RWPE2 (cell line): Measurements from ENCODE around the gene CCNF.
"Not testable (repeated sequence)": the region's sequence is repeated elsewhere in the genome, so short reads cannot be mapped to it uniquely, and the experiment has no call there.

Experiments used
- ATAC-seq: fragments of 200-7000 bp; cut with Tn5 transposase; 3 replicates; pipeline ENCODE4 v1.9.1; 2021; ENCODE audit warnings: low read depth
- DNase-seq: peaks from one replicate; pipeline ENCODE4 v3.0.0-alpha.2; 2020; ENCODE audit warnings: low spot score
- H3K27ac ChIP-seq: fragments of 450-650 bp; 2 replicates; pipeline ENCODE4 v1.5.1; 2017; ENCODE audit warnings: mild to moderate bottlenecking; ENCODE audit not compliant: poor library complexity, severe bottlenecking
- H3K27me3 ChIP-seq: fragments of 250-450 bp; sonication (Bioruptor Pico); 2 replicates; pipeline ENCODE4 v1.5.1; 2021; ENCODE audit warnings: mild to moderate bottlenecking, moderate library complexity; ENCODE audit not compliant: insufficient read depth, poor library complexity, severe bottlenecking
- H3K36me3 ChIP-seq: fragments of 250-450 bp; sonication (Bioruptor Pico); 2 replicates; pipeline ENCODE4 v1.5.1; 2020; ENCODE audit warnings: low read depth, mild to moderate bottlenecking, moderate library complexity
- H3K4me1 ChIP-seq: fragments of 250-450 bp; sonication (Bioruptor Pico); 2 replicates; pipeline ENCODE4 v1.5.1; 2021; ENCODE audit warnings: mild to moderate bottlenecking, moderate library complexity; ENCODE audit not compliant: insufficient read depth, poor library complexity, severe bottlenecking
- H3K4me3 ChIP-seq: fragments of 250-450 bp; sonication (Bioruptor Pico); 2 replicates; pipeline ENCODE4 v1.5.1; 2021; ENCODE audit warnings: mild to moderate bottlenecking, moderate library complexity; ENCODE audit not compliant: severe bottlenecking
- H3K9me3 ChIP-seq: fragments of 250-450 bp; sonication (Bioruptor Pico); 2 replicates; pipeline ENCODE4 v1.5.1; 2021; ENCODE audit warnings: mild to moderate bottlenecking, moderate library complexity; ENCODE audit not compliant: severe bottlenecking
- TF ChIP-seq, protein P1 (sequence below): fragments of 450-650 bp; IDR thresholded peaks from one replicate; pipeline ENCODE4 v1.5.1; 2017; ENCODE audit warnings: mild to moderate bottlenecking, moderate library complexity; ENCODE audit not compliant: poor library complexity, severe bottlenecking

The CCNF gene

DNA sequence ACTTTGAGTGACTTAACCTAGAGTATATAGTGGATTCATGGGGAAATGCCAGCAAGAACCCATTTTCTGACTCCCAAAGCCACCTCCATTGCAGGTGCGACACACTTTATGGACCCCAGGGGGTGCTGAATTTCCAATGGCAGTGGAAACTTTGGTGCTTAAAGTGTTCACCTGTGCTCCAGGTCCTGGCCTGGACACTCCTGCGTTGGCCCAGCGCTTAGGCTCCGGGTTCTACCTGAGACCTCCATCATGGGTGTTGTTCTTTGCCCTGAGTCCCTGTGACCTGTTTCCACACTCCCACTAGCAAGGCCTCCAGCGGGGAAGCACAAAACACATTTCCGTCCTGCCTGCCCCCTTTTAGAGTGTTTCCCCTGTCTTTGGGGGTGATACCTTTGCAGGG is 3.0 kb downstream of the CCNF start:
- no peaks in the 10 kb centered on the region for H3K27me3 ChIP-seq
- TF ChIP-seq, protein P1, sequence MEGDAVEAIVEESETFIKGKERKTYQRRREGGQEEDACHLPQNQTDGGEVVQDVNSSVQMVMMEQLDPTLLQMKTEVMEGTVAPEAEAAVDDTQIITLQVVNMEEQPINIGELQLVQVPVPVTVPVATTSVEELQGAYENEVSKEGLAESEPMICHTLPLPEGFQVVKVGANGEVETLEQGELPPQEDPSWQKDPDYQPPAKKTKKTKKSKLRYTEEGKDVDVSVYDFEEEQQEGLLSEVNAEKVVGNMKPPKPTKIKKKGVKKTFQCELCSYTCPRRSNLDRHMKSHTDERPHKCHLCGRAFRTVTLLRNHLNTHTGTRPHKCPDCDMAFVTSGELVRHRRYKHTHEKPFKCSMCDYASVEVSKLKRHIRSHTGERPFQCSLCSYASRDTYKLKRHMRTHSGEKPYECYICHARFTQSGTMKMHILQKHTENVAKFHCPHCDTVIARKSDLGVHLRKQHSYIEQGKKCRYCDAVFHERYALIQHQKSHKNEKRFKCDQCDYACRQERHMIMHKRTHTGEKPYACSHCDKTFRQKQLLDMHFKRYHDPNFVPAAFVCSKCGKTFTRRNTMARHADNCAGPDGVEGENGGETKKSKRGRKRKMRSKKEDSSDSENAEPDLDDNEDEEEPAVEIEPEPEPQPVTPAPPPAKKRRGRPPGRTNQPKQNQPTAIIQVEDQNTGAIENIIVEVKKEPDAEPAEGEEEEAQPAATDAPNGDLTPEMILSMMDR = no peak
- H3K9me3 ChIP-seq = no peaks in the 10 kb centered on the region
- H3K4me1 ChIP-seq = peaks cover 7% of the 10 kb centered on the region
- DNase-seq = no peak
- H3K36me3 ChIP-seq = peaks cover 65% of the 10 kb centered on the region
- no peak for ATAC-seq
- no peak overlapping the region for H3K4me3 ChIP-seq
- H3K27ac ChIP-seq = no peak overlapping the region

DNA sequence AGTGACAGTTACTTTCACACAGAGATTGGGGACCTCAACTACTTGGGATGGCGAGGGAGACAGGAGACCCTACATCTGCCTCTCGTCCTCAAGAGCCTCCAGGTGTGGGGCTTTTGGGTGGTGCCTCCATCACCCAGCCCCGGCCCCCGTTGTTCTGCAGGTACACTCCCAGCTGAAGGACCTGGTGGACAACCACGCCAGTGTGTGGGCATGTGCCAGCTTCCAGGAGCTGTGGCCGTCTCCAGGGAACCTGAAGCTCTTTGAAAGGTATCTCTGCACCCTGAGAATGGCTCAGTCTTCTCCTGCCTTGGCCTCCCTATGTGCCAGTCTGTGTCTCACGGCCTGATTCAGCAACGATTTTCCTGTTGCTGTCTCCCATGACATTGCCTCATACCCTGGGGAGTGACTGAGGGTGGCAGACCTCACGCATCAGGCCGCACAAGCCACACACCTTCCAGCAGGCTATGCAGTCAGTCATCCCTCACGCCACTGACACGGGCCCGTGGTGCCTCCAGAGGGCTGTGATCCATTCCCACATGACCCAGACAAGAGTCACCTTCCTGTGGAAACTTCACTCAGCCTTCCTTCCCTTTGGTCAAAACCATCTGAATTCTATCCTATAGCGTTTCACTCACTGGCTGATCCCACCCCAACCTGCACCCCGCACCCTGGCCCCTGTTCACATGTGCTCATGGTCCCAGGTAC is 3.7 kb downstream of the CCNF start:
- DNase-seq (no peak), ATAC-seq (no peak)
- Histone ChIP-seq H3K4me1 (peaks cover 7% of the 10 kb centered on the region), H3K27ac (no peak overlapping the region), H3K27me3 (no peaks in the 10 kb centered on the region), H3K4me3 (no peak overlapping the region), H3K9me3 (no peaks in the 10 kb centered on the region), H3K36me3 (peaks cover 71% of the 10 kb centered on the region)
- TF ChIP-seq, protein P1 = no peak

DNA sequence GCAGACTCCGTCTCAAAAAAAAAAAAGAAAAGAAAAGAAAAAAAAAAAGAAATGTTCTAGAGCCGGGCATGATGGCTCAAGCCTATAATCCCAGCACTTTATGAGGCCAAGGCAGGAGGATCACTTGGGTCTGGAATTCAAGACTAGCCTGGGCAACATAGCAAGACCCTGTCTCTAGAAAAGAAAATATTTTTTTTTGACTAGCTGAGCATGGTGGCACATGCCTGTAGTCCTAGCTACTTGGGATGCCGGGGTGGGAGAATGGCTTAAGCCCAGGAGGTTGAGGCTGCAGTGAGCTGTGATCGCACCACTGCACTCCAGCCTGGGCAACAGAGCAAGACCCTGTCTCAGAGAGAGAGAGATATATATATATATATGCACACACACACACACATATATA is 6.0 kb downstream of the CCNF start:
- not testable (repeated sequence) for H3K27me3 ChIP-seq, H3K4me1 ChIP-seq, H3K9me3 ChIP-seq, ATAC-seq, H3K27ac ChIP-seq, H3K4me3 ChIP-seq, DNase-seq
- peaks cover 94% of the 10 kb centered on the region for H3K36me3 ChIP-seq

DNA sequence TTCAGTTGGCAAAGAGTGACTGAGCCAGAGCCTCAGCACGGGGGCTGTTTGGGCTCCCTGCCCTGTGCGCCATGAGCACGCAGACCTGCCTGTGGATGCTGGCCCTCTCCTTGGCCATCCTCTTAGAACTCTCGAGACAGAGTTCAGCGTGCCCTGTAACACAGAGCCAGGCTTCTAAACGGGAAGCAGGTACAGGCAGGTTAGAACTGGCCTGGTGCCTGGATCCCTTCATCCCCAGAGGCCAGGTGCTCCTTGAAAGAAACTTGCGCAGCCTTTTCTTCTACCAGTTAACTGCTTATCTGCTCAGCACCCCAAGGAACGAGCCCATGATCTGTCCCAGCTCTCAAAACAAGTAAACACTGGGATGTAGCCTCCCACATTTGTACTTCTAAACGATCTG is 6.9 kb downstream of the CCNF start:
- no peak for ATAC-seq

DNA sequence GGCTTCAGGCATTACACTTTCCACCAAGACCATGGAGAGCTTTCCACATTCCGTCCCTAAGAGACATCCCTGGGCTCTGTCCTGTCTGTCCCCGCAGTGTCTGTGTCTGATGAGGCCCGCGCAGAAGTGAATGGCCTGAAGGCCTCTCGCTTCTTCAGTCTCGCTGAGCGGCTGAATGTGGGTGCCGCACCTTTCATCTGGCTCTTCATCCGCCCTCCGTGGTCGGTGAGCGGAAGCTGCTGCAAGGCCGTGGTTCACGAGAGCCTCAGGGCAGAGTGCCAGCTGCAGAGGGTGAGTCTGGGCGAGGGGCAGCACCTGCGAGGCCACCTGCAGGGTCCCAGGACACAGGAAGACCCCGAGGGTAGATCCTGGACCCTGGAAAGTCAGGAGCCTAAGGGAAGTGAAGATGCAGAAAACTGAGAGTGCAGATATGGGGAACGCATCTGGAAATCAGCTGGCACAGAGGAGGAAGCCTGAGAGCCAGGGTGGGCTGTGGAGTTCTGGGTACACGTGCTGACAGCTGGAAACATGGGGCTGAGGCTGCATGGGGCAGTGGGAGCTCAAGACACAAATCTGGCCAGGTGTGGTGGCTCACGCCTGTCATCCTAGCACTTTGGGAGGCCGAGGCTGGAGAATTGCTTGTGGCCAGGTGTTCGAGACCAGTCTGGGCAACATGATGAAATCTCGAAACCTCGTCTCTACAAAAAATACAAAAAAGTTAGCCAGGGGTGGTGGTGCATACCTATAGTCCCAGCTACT is 8.0 kb downstream of the CCNF start:
- Histone ChIP-seq H3K27ac (no peak overlapping the region), H3K36me3 (peaks cover 89% of the 10 kb centered on the region), H3K4me3 (no peak overlapping the region), H3K27me3 (no peaks in the 10 kb centered on the region), H3K9me3 (no peaks in the 10 kb centered on the region), H3K4me1 (no peaks in the 10 kb centered on the region)
- TF ChIP-seq, protein P1 = no peak
- DNase-seq (no peak), ATAC-seq (no peak)

More for the DNA sequence above, 6.9 kb downstream of the CCNF start:
- no peak overlapping the region for H3K27ac ChIP-seq
- no peaks in the 10 kb centered on the region for H3K27me3 ChIP-seq
- TF ChIP-seq, protein P1 = no peak
- no peaks in the 10 kb centered on the region for H3K4me1 ChIP-seq
- no peak for DNase-seq
- H3K9me3 ChIP-seq = no peaks in the 10 kb centered on the region
- peaks cover 94% of the 10 kb centered on the region for H3K36me3 ChIP-seq
- H3K4me3 ChIP-seq = no peak overlapping the region
